ENCODE results near the gene TRAF7. TPM values are rescaled to one million over a fixed set of nuclear protein-coding genes. Genes with fewer than 3 reads are reported as not detected.
"Not testable (repeated sequence)": the region's sequence is repeated elsewhere in the genome, so short reads cannot be mapped to it uniquely, and the experiment has no call there.

The TRAF7 gene
- total RNA-seq, 2 donors from 2014 or later, result 31.1 to 34.9 TPM

- DNase-seq (no peak), ATAC-seq (no peak)
- intact Hi-C loops (cut with DNase I), result no loop called here
Measured at GRCh38 chr16:2190002-2190658, 34.5 kb downstream of the TRAF7 start.

- ATAC-seq (peak in 1 of 2 donors; percentile 5), DNase-seq (no peak)
- intact Hi-C loops (cut with DNase I), result no loop called here
Measured at GRCh38 chr16:2190659-2191445, 35.3 kb downstream of the TRAF7 start.

- intact Hi-C loops (cut with DNase I), result no loop called here
- DNase-seq, result no peak
- ATAC-seq, result peak; percentile 25 to 49
Measured at GRCh38 chr16:2191446-2191706, 35.8 kb downstream of the TRAF7 start.

GRCh38 chr16:2194166-2194834 lies 38.7 kb downstream of the TRAF7 start:
- no peak for ATAC-seq
- DNase-seq, result no peak
- intact Hi-C loops (cut with DNase I), result no loop called here

GRCh38 chr16:2194852-2195321 lies 39.3 kb downstream of the TRAF7 start:
- intact Hi-C loops (cut with DNase I), result no loop called here
- peak; percentile 29 to 57 for ATAC-seq
- DNase-seq, result no peak

GRCh38 chr16:2195322-2196161 lies 40.0 kb downstream of the TRAF7 start:
- intact Hi-C loops (cut with DNase I), result no loop called here
- DNase-seq (no peak), ATAC-seq (peak; percentile 3 to 8)

- peak in 1 of 2 donors; percentile 50 for ATAC-seq
- no peak for DNase-seq
- intact Hi-C loops (cut with DNase I), result no loop called here
Measured at GRCh38 chr16:2196162-2196980, 40.8 kb downstream of the TRAF7 start, which contains the start of gene CASKIN1. TSS of gene CASKIN1 (minus strand) at chr16:2196605. CDS start at chr16:2196432, 173 bp downstream.

- intact Hi-C loops (cut with DNase I), result no loop called here
Measured at GRCh38 chr16:2196981-2197511, 41.5 kb downstream of the TRAF7 start.

DNA sequence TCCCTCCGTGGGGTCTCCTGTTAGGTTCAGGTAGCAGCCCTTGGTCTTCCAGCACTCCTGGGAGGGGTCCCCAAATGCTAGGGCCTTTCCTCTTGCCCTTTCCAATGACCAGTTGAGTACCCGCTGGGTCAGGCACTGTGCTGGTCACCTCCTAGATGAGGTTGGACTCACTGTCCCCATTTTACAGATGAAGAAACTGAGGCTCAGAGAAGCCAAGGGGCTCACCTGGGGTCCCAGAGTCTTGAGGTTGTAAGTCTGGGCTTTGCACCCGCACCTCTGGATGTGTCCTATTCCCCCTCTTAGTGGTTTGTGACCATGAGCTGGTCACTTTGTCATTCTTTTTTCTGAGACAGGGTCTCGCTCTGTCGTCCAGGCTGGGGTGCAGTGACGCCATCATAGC lies 42.2 kb downstream of the TRAF7 start:
- DNase-seq, result no peak
- ATAC-seq, result no peak
- intact Hi-C loops (cut with DNase I), result no loop called here

More at GRCh38 chr16:2196981-2197511, 41.5 kb downstream of the TRAF7 start:
- DNase-seq (no peak), ATAC-seq (no peak)

DNA sequence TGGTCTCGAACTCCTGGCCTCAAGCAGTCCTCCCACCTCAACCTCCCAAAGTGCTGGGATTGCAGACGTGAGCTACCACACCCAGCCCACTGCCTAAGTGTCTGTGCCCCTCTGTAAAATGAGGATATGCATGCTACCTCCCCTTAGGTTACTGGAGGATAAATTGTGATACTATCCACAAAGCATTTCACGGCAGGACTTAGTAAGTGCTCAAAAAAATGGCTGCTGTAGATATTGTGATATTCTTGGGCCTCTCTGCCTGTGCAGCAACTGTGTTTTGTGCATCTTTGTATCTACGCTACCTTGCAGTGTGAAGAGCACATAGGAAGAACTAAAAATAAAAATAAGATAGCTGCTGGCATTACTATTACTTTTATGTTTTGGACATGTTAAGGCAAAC lies 42.7 kb downstream of the TRAF7 start:
- no peak for DNase-seq
- ATAC-seq, result no peak
- intact Hi-C loops (cut with DNase I), result no loop called here

DNA sequence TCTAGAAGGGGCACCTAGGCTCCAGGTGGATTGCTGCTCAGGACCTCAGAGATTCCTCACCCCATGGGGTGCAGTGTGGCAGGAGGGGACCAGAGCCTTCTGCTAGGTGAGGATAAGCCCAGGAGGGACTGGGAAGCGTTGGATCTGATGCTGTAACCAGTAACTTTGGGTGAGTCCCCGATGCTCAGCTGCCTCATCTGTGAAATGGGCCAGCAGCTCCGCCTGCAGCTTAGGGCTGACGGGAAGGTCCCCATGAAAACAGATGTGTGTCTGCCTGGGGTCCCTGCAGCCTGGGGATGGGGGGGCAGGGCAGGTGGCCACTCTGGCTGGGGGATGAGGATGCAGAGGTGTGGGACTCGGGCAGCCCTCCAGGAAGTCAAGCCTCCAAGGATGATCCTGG lies 43.5 kb downstream of the TRAF7 start:
- intact Hi-C loops (cut with DNase I), result no loop called here
- no peak for ATAC-seq
- no peak for DNase-seq

GRCh38 chr16:2199621-2200139 lies 44.1 kb downstream of the TRAF7 start:
- ATAC-seq (no peak), DNase-seq (no peak)
- intact Hi-C loops (cut with DNase I), result no loop called here

DNA sequence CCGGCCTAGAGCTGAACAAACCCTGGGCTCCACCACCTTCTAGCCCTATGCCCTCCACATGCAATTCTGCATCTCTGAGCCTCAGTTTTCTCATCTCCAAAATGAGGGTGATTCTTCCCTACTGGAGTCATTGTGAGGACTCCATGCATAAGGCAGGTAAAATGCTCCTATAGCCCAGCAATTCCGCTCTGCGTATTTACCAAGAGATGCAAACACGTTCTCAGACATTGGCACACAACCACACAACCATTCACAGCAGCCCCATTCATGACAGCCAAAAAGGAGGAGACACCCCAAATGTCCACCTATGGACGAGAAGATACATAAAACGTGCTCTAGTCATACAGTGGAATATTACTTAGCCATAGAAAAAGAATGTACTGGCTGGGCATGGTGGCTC lies 44.7 kb downstream of the TRAF7 start:
- intact Hi-C loops (cut with DNase I), result no loop called here
- no peak for DNase-seq
- ATAC-seq, result no peak

DNA sequence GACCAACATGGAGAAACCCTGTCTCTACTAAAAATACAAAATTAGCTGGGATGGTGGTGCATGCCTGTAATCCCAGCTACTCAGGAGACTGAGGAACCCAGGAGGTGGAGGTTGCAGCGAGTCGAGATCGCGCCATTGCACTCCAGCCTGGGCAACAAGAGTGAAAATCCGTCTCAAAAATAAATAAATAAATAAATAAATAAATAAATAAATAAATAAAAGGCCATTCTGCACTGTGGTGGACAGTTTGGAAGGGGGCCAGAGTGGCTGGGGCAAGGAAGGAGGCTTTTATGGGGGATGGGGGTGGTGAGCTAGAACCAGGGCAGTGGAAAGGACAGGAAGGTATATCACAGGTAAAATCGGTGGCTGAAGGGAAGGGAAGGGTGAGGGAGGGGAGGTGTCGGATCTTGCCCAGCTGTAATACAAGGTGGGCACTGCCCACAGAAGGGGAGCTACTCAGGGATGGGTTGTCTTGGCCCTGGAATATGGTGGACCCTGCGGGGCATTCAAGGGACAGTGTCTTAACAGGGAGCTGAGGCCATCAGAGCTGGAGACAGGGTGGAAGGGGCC lies 47.6 kb downstream of the TRAF7 start:
- DNase-seq; intact Hi-C loops (cut with DNase I); ATAC-seq: not testable (repeated sequence)

- DNase-seq, result no peak
- ATAC-seq, result no peak
- intact Hi-C loops (cut with DNase I), result no loop called here
Measured at GRCh38 chr16:2204416-2205103, 49.0 kb downstream of the TRAF7 start.

- intact Hi-C loops (cut with DNase I), result no loop called here
- DNase-seq (peak; percentile 90), ATAC-seq (peak; percentile 86)
Measured at GRCh38 chr16:2205104-2205966, 49.8 kb downstream of the TRAF7 start, which contains the start of gene MLST8. TSS of gene MLST8 (plus strand) at chr16:2205454. CDS start at chr16:2206086, 632 bp downstream.
